SK-N-SH treated with all-trans-retinoic acid at 6 μM for 48 hours (cell line): ENCODE data around the gene SNAPC5.

Experiments used
- ATAC-seq: fragments of 200-7000 bp; cut with Tn5 transposase; 3 replicates; pipeline ENCODE4 v1.9.1; 2020; ENCODE audit warnings: mild to moderate bottlenecking, moderate library complexity
- ARNTL ChIP-seq: fragments of 450-650 bp; formaldehyde crosslinking; IDR thresholded peaks from 2 replicates; pipeline ENCODE4 v1.5.0; 2020; ENCODE audit warnings: low read depth, mild to moderate bottlenecking, moderate library complexity, borderline replicate concordance
- BACH2 ChIP-seq: fragments of 250-450 bp; sonication (Bioruptor Pico); IDR thresholded peaks from 2 replicates; pipeline ENCODE4 v1.9.0; 2021; ENCODE audit warnings: mild to moderate bottlenecking, borderline replicate concordance
- CREB5 ChIP-seq: fragments of 250-450 bp; sonication (Bioruptor Pico); IDR thresholded peaks from 2 replicates; pipeline ENCODE4 v1.5.1; 2020; ENCODE audit warnings: low read depth, mild to moderate bottlenecking, moderate library complexity
- CSDC2 ChIP-seq: fragments of 250-450 bp; sonication (Bioruptor Pico); IDR thresholded peaks from 2 replicates; pipeline ENCODE4 v1.5.0; 2020; ENCODE audit warnings: mild to moderate bottlenecking, moderate library complexity
- CSRNP3 ChIP-seq: fragments of 250-450 bp; sonication (Bioruptor Pico); IDR thresholded peaks from 2 replicates; pipeline ENCODE4 v1.5.1; 2021; ENCODE audit warnings: mild to moderate bottlenecking, moderate library complexity
- GLIS3 ChIP-seq: fragments of 250-450 bp; sonication (Bioruptor Pico); IDR thresholded peaks from 2 replicates; pipeline ENCODE4 v1.5.0; 2020; ENCODE audit warnings: mild to moderate bottlenecking, moderate library complexity
- ISL1 ChIP-seq: fragments of 250-450 bp; sonication (Bioruptor Pico); IDR thresholded peaks from 2 replicates; pipeline ENCODE4 v2.1.2; 2022; ENCODE audit warnings: mild to moderate bottlenecking, moderate library complexity
- OSR1 ChIP-seq: fragments of 250-450 bp; sonication (Bioruptor Pico); IDR thresholded peaks from 2 replicates; pipeline ENCODE4 v1.8.0; 2022; ENCODE audit warnings: moderate library complexity, mild to moderate bottlenecking, inconsistent platforms
- PATZ1 ChIP-seq: fragments of 250-450 bp; sonication (Bioruptor Pico); IDR thresholded peaks from 2 replicates; pipeline ENCODE4 v1.8.0; 2020; ENCODE audit warnings: mild to moderate bottlenecking, moderate library complexity, borderline replicate concordance
- POU6F1 ChIP-seq: fragments of 250-450 bp; sonication (Bioruptor Pico); IDR thresholded peaks from 2 replicates; pipeline ENCODE4 v1.8.0; 2021; ENCODE audit warnings: low read depth, mild to moderate bottlenecking, moderate library complexity, borderline replicate concordance
- RARB ChIP-seq: fragments of 250-450 bp; sonication (Bioruptor Pico); IDR thresholded peaks from 2 replicates; pipeline ENCODE4 v1.8.0; 2021; ENCODE audit warnings: mild to moderate bottlenecking, moderate library complexity
- SNAI2 ChIP-seq: fragments of 250-450 bp; sonication (Bioruptor Pico); IDR thresholded peaks from 2 replicates; pipeline ENCODE4 v1.5.0; 2020; ENCODE audit warnings: mild to moderate bottlenecking, moderate library complexity
- TCF4 ChIP-seq: fragments of 250-450 bp; sonication (Bioruptor Pico); IDR thresholded peaks from 2 replicates; pipeline ENCODE4 v1.8.0; 2021; ENCODE audit warnings: mild to moderate bottlenecking, moderate library complexity, borderline replicate concordance
- TOX ChIP-seq: fragments of 250-450 bp; sonication (Bioruptor Pico); IDR thresholded peaks from 2 replicates; pipeline ENCODE4 v1.8.0; 2021; ENCODE audit warnings: mild to moderate bottlenecking, moderate library complexity, borderline replicate concordance
- TSHZ2 ChIP-seq: fragments of 250-450 bp; sonication (Bioruptor Pico); IDR thresholded peaks from 2 replicates; pipeline ENCODE4 v1.5.0; 2020; ENCODE audit warnings: mild to moderate bottlenecking, moderate library complexity
- ZC3H10 ChIP-seq: fragments of 250-450 bp; sonication (Bioruptor Pico); IDR thresholded peaks from 2 replicates; pipeline ENCODE4 v1.5.1; 2021; ENCODE audit warnings: mild to moderate bottlenecking, moderate library complexity
- ZFP3 ChIP-seq: fragments of 250-450 bp; sonication (Bioruptor Pico); IDR thresholded peaks from 2 replicates; pipeline ENCODE4 v1.5.0; 2020; ENCODE audit warnings: mild to moderate bottlenecking, moderate library complexity
- ZFP30 ChIP-seq: fragments of 450-650 bp; formaldehyde crosslinking; IDR thresholded peaks from 2 replicates; pipeline ENCODE4 v1.5.0; 2022; ENCODE audit warnings: mild to moderate bottlenecking, moderate library complexity
- ZNF565 ChIP-seq: fragments of 450-650 bp; formaldehyde crosslinking; conservative IDR thresholded peaks from 2 replicates; pipeline ENCODE4 v1.5.0; 2020; ENCODE audit warnings: low read depth, mild to moderate bottlenecking, moderate library complexity
- ZNF8 ChIP-seq: fragments of 450-650 bp; formaldehyde crosslinking; IDR thresholded peaks from 2 replicates; pipeline ENCODE4 v1.5.0; 2020; ENCODE audit warnings: mild to moderate bottlenecking, moderate library complexity

The SNAPC5 gene

GRCh38 chr15:66545255-66545654, 47.7 kb upstream of the SNAPC5 start (continued):
- TF ChIP-seq TSHZ2 (CRISPR knock-in tag), result no peak
- TF ChIP-seq BACH2 (CRISPR knock-in tag), result no peak
- no peak for TF ChIP-seq PATZ1 (CRISPR knock-in tag)
- no peak for TF ChIP-seq CREB5 (CRISPR knock-in tag)
- no peak for TF ChIP-seq SNAI2 (CRISPR knock-in tag)
- TF ChIP-seq ZFP30 (CRISPR knock-in tag), result no peak

GRCh38 chr15:66542896-66543295, 45.3 kb upstream of the SNAPC5 start:
- ATAC-seq, result no peak

More at GRCh38 chr15:66542896-66543295, 45.3 kb upstream of the SNAPC5 start:
- no peak for TF ChIP-seq OSR1
- TF ChIP-seq BACH2 (CRISPR knock-in tag), result no peak
- TF ChIP-seq ZFP3 (CRISPR knock-in tag), result no peak
- no peak for TF ChIP-seq RARB (CRISPR knock-in tag)
- no peak for TF ChIP-seq CSRNP3
- TF ChIP-seq ISL1, result no peak
- no peak for TF ChIP-seq ZC3H10 (CRISPR knock-in tag)
- TF ChIP-seq ZFP30 (CRISPR knock-in tag), result no peak
- TF ChIP-seq PATZ1 (CRISPR knock-in tag), result no peak
- TF ChIP-seq CSDC2 (CRISPR knock-in tag), result no peak
- no peak for TF ChIP-seq GLIS3 (CRISPR knock-in tag)
- TF ChIP-seq TOX (CRISPR knock-in tag), result no peak
- no peak for TF ChIP-seq ZNF8
- no peak for TF ChIP-seq TCF4 (CRISPR knock-in tag)
- no peak for TF ChIP-seq POU6F1 (CRISPR knock-in tag)
- no peak for TF ChIP-seq ARNTL (CRISPR knock-in tag)
- TF ChIP-seq CREB5 (CRISPR knock-in tag), result no peak
- no peak for TF ChIP-seq ZNF565
- no peak for TF ChIP-seq SNAI2 (CRISPR knock-in tag)
